ENCODE data around the gene GNAT2. TPM values are rescaled to one million over a fixed set of nuclear protein-coding genes. Genes with fewer than 3 reads are reported as not detected.

The GNAT2 gene
- total RNA-seq, 2 donors from 2014 or later: not detected

DNA sequence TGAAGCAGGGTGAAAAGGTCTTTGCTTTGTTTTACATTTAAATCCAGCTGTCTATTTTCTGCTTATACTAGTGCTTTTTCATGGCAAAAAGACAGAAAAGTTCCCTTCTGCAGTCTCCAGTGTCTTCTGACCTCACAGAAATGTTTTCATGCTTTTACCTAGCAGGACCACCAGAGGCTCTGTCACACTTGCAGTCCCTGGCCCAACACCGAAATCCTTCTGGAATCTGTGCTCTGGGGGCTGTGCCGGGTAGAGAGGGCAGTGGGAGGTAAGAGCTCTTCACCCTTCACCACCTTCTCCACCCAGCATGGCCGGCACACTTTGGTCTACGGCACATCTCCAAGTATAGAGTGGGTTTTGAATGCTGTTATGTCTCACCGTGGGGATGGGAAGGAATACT is 20.8 kb downstream of the GNAT2 start:
- Histone ChIP-seq H3K27ac (no peak overlapping the region), H3K27me3 (replicated peaks; ENCODE audit: insufficient read depth) (no peaks in the 10 kb centered on the region)
- TF ChIP-seq, protein P1, sequence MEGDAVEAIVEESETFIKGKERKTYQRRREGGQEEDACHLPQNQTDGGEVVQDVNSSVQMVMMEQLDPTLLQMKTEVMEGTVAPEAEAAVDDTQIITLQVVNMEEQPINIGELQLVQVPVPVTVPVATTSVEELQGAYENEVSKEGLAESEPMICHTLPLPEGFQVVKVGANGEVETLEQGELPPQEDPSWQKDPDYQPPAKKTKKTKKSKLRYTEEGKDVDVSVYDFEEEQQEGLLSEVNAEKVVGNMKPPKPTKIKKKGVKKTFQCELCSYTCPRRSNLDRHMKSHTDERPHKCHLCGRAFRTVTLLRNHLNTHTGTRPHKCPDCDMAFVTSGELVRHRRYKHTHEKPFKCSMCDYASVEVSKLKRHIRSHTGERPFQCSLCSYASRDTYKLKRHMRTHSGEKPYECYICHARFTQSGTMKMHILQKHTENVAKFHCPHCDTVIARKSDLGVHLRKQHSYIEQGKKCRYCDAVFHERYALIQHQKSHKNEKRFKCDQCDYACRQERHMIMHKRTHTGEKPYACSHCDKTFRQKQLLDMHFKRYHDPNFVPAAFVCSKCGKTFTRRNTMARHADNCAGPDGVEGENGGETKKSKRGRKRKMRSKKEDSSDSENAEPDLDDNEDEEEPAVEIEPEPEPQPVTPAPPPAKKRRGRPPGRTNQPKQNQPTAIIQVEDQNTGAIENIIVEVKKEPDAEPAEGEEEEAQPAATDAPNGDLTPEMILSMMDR (IDR thresholded peaks at IDR 0.05): no peak

DNA sequence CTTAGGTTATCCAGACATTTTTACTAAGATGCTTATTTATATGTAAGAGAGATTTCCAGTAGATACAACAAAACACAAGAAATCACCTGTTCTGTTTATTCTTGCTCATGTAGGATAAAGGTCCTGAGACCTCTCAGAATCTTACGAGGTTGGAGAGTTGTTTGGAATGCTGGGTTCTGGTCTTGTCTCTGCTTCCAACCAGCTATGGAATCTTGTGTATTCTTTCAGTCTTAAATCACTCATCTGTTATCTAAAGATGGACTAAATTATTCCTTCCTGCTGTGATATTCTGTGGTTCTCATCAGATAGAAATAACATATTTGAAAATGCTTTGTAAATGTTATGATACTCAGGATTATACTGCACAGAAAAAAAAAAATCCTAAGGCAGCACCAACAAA is 21.3 kb downstream of the GNAT2 start:
- Histone ChIP-seq H3K4me3 (no peak overlapping the region), H3K9me3 (no peaks in the 10 kb centered on the region), H3K4me1 (ENCODE audit: control insufficient read depth in 1 of 2, low read depth in 2 of 2) (no peaks in the 10 kb centered on the region), H3K27ac (no peak overlapping the region), H3K36me3 (peaks cover 2% of the 10 kb centered on the region), H3K27me3 (replicated peaks; ENCODE audit: insufficient read depth) (no peaks in the 10 kb centered on the region)
- no peak for DNase-seq (ENCODE audit: low spot score)
- ATAC-seq (ENCODE audit: insufficient number of reproducible peaks, low FRiP score, low read depth): no peak
- TF ChIP-seq, protein P1 (IDR thresholded peaks at IDR 0.05): no peak

More for the DNA sequence above, 20.8 kb downstream of the GNAT2 start:
- Histone ChIP-seq H3K4me3 (no peak overlapping the region), H3K9me3 (no peaks in the 10 kb centered on the region), H3K36me3 (no peaks in the 10 kb centered on the region), H3K4me1 (ENCODE audit: control insufficient read depth in 1 of 2, low read depth in 2 of 2) (no peaks in the 10 kb centered on the region)
- DNase-seq (ENCODE audit: low spot score): no peak
- no peak for ATAC-seq (ENCODE audit: insufficient number of reproducible peaks, low FRiP score, low read depth)

DNA sequence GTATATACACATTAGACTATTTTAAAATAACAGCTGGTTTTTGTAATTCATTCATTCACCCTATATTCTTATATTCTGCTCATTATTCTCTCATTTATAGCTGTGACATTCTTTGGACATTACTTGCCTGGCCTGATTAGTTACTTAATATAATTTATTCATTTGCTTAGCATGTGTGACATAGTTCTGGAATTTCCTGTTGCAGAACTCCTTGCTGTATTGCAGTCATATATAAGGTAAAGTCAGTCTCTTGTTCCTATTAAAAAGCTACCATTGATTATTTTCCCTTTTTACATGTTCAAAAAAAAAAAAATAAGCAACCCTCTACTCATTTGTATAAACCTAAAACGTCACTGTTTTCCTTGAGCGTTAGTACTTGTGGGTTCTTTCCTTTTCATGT is 23.9 kb downstream of the GNAT2 start:
- TF ChIP-seq, protein P1 (IDR thresholded peaks at IDR 0.05): no peak
- H3K4me3 ChIP-seq: no peak overlapping the region
- H3K4me1 ChIP-seq (ENCODE audit: control insufficient read depth in 1 of 2, low read depth in 2 of 2): no peaks in the 10 kb centered on the region
- H3K9me3 ChIP-seq: no peaks in the 10 kb centered on the region
- H3K27me3 ChIP-seq (replicated peaks; ENCODE audit: insufficient read depth): no peaks in the 10 kb centered on the region
- ATAC-seq (ENCODE audit: insufficient number of reproducible peaks, low FRiP score, low read depth) (no peak), DNase-seq (ENCODE audit: low spot score) (no peak)
- H3K36me3 ChIP-seq: peaks cover 10% of the 10 kb centered on the region
- no peak overlapping the region for H3K27ac ChIP-seq

DNA sequence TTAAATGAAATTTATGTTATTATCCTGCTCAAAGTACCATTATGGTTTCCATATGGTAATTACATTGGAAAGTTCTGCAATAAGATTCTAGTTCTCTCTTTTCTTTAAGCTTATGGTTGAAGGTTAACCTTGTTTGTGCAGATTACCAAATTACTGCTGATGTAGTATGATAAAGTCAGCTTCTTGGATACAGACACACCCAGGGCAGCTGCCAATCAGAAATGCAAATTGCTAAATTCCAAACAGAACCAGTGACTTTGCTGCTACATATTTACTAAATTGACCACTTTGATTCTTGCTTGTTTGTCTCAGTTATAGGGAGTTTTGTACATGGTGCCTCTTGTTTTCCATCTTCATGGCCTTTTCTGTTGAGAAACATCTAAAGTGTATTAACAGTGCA is 26.5 kb downstream of the GNAT2 start:
- Histone ChIP-seq H3K4me1 (ENCODE audit: control insufficient read depth in 1 of 2, low read depth in 2 of 2) (no peaks in the 10 kb centered on the region), H3K4me3 (no peak overlapping the region), H3K9me3 (no peaks in the 10 kb centered on the region), H3K36me3 (peaks cover 15% of the 10 kb centered on the region), H3K27me3 (replicated peaks; ENCODE audit: insufficient read depth) (no peaks in the 10 kb centered on the region), H3K27ac (no peak overlapping the region)
- ATAC-seq (ENCODE audit: insufficient number of reproducible peaks, low FRiP score, low read depth) (no peak), DNase-seq (ENCODE audit: low spot score) (no peak)
- TF ChIP-seq, protein P1 (IDR thresholded peaks at IDR 0.05): no peak

DNA sequence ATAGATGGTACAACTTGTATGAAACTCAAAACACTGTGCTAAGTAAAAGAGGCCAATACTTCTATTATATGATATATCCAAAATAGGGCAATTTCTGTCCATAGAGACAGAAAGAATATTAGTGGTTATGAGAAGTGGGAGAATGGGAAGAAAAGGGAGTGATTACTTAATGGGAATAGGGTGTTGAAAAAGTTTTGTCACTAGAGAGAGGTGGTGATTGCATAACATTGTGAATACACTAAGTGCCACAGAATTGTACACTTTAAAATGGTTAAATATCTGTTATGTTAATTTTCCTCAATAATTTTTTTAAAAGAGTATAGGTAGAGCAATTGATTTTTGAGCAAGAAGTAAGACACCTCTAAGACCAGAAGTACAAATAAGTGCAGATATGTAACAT is 29.7 kb downstream of the GNAT2 start:
- Histone ChIP-seq H3K4me3 (no peak overlapping the region), H3K36me3 (peaks cover 33% of the 10 kb centered on the region), H3K27me3 (replicated peaks; ENCODE audit: insufficient read depth) (no peaks in the 10 kb centered on the region), H3K4me1 (ENCODE audit: control insufficient read depth in 1 of 2, low read depth in 2 of 2) (no peaks in the 10 kb centered on the region), H3K9me3 (no peaks in the 10 kb centered on the region), H3K27ac (no peak overlapping the region)
- DNase-seq (ENCODE audit: low spot score) (no peak), ATAC-seq (ENCODE audit: insufficient number of reproducible peaks, low FRiP score, low read depth) (no peak)
- TF ChIP-seq, protein P1 (IDR thresholded peaks at IDR 0.05): no peak
